Astrocyte (in vitro differentiated cells and primary cell): ENCODE measurements around the gene COA1.

Experiments
- CTCF ChIP-seq: IDR thresholded peaks from 2 replicates; pipeline ENCODE4 v1.5.1; 2011; ENCODE audit warnings: low read depth, mild to moderate bottlenecking, inconsistent platforms, low read length, moderate library complexity; ENCODE audit not compliant: insufficient read depth
- EZH2 ChIP-seq: IDR thresholded peaks from 2 replicates; pipeline ENCODE4 v1.6.1; 2012; ENCODE audit warnings: mild to moderate bottlenecking, low read length, inconsistent platforms; ENCODE audit not compliant: insufficient read depth

DNA sequence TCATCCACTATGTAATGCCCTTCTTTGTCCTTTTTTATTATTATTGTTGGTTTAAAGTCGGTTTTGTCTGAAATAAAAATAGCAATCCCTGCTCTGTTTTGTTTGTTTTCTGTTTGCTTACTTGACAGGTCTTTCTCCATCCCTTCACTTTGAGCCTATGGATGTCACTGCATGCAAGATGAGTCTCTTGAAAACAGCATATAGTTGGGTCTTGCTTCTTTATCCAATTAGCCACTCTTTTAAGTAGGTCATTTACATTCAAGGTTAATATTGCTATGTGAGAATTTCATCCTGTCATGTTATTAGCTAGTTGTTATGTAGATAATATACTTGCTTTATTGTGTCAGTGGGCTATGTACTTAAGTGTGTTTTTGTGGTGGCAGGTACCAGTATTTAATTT lies 25.8 kb downstream of the COA1 start:
- TF ChIP-seq CTCF (no peak), EZH2 (no peak)
